Adrenal gland (tissue), 12 donors: ENCODE data around the gene ZNF148. TPM values are rescaled to one million over a fixed set of nuclear protein-coding genes. Genes with fewer than 3 reads are reported as not detected.

ENCODE experiments used
- DNase-seq, 7 donors: peaks; one replicate each; pipeline ENCODE4 v3.0.0-alpha.2; 2019 to 2020
- H3K27ac ChIP-seq, 5 donors: fragments of 200-600 bp; sonication (generic) in 4 of 5; 1 replicate in 3 of 5; 2 replicates in 2 of 5; pipeline versions ENCODE4 v1.5.1 to v1.8.0; 2016 to 2020; ENCODE audit warnings: mild to moderate bottlenecking in 1 of 5
- H3K27me3 ChIP-seq: fragments of 200-600 bp; 2 replicates; pipeline ENCODE4 v1.8.0; 2021
- H3K36me3 ChIP-seq, 2 donors: fragments of 200-600 bp; replicated peaks in 1 of 2; 1 replicate in 1 of 2; 2 replicates in 1 of 2; pipeline versions ENCODE4 v1.5.1 to v1.8.0; 2018 to 2022
- H3K4me1 ChIP-seq, 2 donors: fragments of 200-600 bp; replicated peaks in 1 of 2; 1 replicate in 1 of 2; 2 replicates in 1 of 2; pipeline versions ENCODE4 v1.5.1 to v1.8.0; 2018 to 2021
- H3K4me3 ChIP-seq, 4 donors: fragments of 200-600 bp; sonication (generic) in 3 of 4; one replicate each; pipeline ENCODE4 v1.5.1; 2016 to 2018
- H3K9me3 ChIP-seq, 3 donors: fragments of 200-600 bp; sonication (generic) in 1 of 3; replicated peaks in 1 of 3; 1 replicate in 2 of 3; 2 replicates in 1 of 3; pipeline versions ENCODE4 v1.5.1 to v1.8.0; 2016 to 2021
- POLR2A ChIP-seq, 2 donors: fragments of 450-650 bp; IDR thresholded peaks; one replicate each; pipeline ENCODE4 v1.6.1; 2017; ENCODE audit warnings: antibody characterized with exemption in 2 of 2, mild to moderate bottlenecking in 2 of 2, moderate library complexity in 1 of 2
- WGBS, 4 donors: extraction: QIAGEN DNeasy Blood & Tissue Kit in 2 of 4; methylation state at CpG; one replicate each; pipeline versions ENCODE4 v1.1.5 to v1.1.7; 2013 to 2017; 5-methylcytosine and 5-hydroxymethylcytosine counted together
- intact Hi-C, 2 donors: fragments of 100-400 bp; cut with DNase I; formaldehyde crosslinking; loops; one replicate each; pipeline versions ENCODE4 v1.14.1 to v1.15.0; 2022 to 2023
- polyA plus RNA-seq, 3 donors: library from polyadenylated mRNA; stranded (reverse); fragments of 200-250 nt in 2 of 3; fragments of 350-450 nt in 1 of 3; fragmentation: Illumina TruSeq in 1 of 3; extraction: RNeasy Lipid Tissue Mini Kit (QIAGEN cat#74804) in 1 of 3; gene quantifications; one replicate each; pipeline ENCODE4 v1.2.3, GENCODE V29; 2013 to 2014
- total RNA-seq, 9 donors: library from RNA; depleted of rRNA in 4 of 9; stranded (reverse); fragments of >200 nt in 4 of 9; fragments of 120-200 nt in 1 of 9; fragmentation: NEBNext Ultra II Directional in 1 of 9; extraction: Animal tissue kit (Norgen Biotek cat#: 25700) in 1 of 9; gene quantifications; one replicate each; pipeline versions ENCODE4 v1.1.0 to v1.2.4, GENCODE V29; 2013 to 2023
- TF ChIP-seq, protein P1 (sequence below), 6 experiments: fragments of 450-650 bp in 4 of 6; fragments of 200-600 bp in 2 of 6; sonication (generic) in 1 of 6; IDR thresholded peaks; 1 replicate in 5 of 6; 2 replicates in 1 of 6; pipeline versions ENCODE4 v1.5.1 to v1.8.0; 2016 to 2021; ENCODE audit warnings: antibody characterized with exemption in 6 of 6, mild to moderate bottlenecking in 2 of 6, moderate library complexity in 1 of 6
- donor health status: healthy with polysubstance abuse.
- donor health status: Bipolar disorder and iron deficiency.
- donor health status: DM: yes; HTN: yes; CAD: no.
- donor health status: DM: no; HTN: no; CAD: no.
- donor health status: DM: no; HTN: no; CAD: no.
- donor health status: DM: yes; HTN: yes; CAD: no.

Gene ZNF148
- total and polyA plus RNA-seq, 12 donors = 3.0 to 58.2 (median 30.9) TPM

DNA sequence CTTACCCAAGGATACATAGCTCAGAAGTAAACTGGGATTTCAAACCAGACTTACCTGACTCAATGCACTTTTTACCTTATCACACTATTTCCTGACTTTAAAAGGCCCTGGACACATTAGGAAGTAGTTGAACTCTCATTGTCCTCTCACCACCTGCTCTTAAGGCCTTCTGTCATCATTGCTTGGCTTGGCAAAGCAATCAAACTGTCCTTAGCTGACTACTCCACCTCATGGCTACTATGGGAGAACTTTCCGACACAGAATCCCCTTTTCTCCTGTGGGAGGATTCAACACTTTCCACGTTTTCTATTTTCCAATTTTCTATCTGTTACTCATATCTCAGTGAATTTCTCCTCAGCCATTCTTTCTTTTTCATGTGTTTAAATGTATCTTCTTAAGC is 55.4 kb downstream of the ZNF148 start:
- intact Hi-C loops = no loop called here
- WGBS, 4 donors = 95 to 100% (median 96%) methylated on average over 2 of the region's 2 CpGs

GRCh38 chr3:125318871-125319270 is 56.3 kb downstream of the ZNF148 start:
- Histone ChIP-seq H3K4me3 (no peak overlapping the region), H3K4me1 (no peaks in the 10 kb centered on the region), H3K9me3 (no peaks in the 10 kb centered on the region), H3K36me3 (no peaks in the 10 kb centered on the region), H3K27me3 (no peaks in the 10 kb centered on the region), H3K27ac (no peak overlapping the region)
- WGBS, 4 donors = 87 to 92% (median 89%) methylated on average over 4 of the region's 4 CpGs
- DNase-seq = no peak
- TF ChIP-seq, protein P1, sequence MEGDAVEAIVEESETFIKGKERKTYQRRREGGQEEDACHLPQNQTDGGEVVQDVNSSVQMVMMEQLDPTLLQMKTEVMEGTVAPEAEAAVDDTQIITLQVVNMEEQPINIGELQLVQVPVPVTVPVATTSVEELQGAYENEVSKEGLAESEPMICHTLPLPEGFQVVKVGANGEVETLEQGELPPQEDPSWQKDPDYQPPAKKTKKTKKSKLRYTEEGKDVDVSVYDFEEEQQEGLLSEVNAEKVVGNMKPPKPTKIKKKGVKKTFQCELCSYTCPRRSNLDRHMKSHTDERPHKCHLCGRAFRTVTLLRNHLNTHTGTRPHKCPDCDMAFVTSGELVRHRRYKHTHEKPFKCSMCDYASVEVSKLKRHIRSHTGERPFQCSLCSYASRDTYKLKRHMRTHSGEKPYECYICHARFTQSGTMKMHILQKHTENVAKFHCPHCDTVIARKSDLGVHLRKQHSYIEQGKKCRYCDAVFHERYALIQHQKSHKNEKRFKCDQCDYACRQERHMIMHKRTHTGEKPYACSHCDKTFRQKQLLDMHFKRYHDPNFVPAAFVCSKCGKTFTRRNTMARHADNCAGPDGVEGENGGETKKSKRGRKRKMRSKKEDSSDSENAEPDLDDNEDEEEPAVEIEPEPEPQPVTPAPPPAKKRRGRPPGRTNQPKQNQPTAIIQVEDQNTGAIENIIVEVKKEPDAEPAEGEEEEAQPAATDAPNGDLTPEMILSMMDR (IDR thresholded peaks at IDR 0.05) = no peak
- intact Hi-C loops = no loop called here

More for the DNA sequence above, 55.4 kb downstream of the ZNF148 start:
- Histone ChIP-seq H3K9me3 (no peaks in the 10 kb centered on the region), H3K27ac (no peak overlapping the region), H3K4me3 (no peak overlapping the region), H3K4me1 (no peaks in the 10 kb centered on the region), H3K27me3 (no peaks in the 10 kb centered on the region), H3K36me3 (no peaks in the 10 kb centered on the region)
- TF ChIP-seq, protein P1 (IDR thresholded peaks at IDR 0.05) = no peak
- no peak for TF ChIP-seq POLR2A (IDR thresholded peaks at IDR 0.05)
- DNase-seq = no peak

DNA sequence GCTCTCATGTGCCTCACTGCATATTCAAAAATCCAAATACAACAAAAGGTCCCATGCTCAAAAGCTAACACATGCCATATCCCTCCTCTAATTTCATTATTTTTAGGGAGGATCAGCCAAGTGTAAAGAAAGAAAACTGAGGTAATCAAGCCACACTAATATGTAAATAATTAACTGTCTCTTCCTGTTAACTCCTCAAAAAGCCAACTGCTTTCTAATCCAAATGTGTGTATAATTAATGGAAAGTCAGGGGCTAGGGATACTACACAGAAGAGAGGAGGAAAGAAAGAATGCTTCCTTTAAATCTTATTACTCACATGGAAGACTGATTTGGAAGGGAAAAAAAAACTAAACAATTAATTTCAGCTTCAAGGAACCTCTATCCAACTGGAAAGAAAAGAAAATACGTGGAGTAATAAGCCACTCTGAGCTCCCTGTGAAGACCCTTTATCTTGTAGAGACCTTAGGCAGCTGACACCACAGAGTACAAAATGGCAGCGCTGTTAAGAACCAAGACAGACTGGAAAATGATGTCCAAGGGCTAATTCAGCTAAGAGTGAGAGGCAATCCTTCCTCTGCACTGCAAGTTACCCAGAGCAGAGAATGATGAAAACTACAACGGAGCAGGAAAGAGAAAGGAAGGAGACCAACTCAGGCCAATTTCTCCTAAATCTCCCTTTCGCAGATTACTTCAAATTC is 56.8 kb downstream of the ZNF148 start:
- no peaks in the 10 kb centered on the region for H3K4me1 ChIP-seq
- 85 to 90% (median 87%) methylated on average over 4 of the region's 4 CpGs for WGBS, 4 donors
- no peak overlapping the region for H3K27ac ChIP-seq
- H3K27me3 ChIP-seq = no peaks in the 10 kb centered on the region
- intact Hi-C loops = no loop called here
- H3K4me3 ChIP-seq = no peak overlapping the region
- no peaks in the 10 kb centered on the region for H3K36me3 ChIP-seq
- TF ChIP-seq, protein P1 (IDR thresholded peaks at IDR 0.05) = no peak
- TF ChIP-seq POLR2A (IDR thresholded peaks at IDR 0.05) = no peak
- no peak for DNase-seq
- H3K9me3 ChIP-seq = no peaks in the 10 kb centered on the region

GRCh38 chr3:125317761-125318160 is 57.4 kb downstream of the ZNF148 start:
- intact Hi-C loops = no loop called here
- no peaks in the 10 kb centered on the region for H3K9me3 ChIP-seq
- H3K36me3 ChIP-seq = peaks cover 0 to 4% of the 10 kb centered on the region in 2 donors
- TF ChIP-seq, protein P1 (IDR thresholded peaks at IDR 0.05) = no peak
- 96 to 100% (median 97%) methylated on average over 1 of the region's 1 CpG for WGBS, 4 donors
- no peaks in the 10 kb centered on the region for H3K4me1 ChIP-seq
- no peak overlapping the region for H3K27ac ChIP-seq
- no peak overlapping the region for H3K4me3 ChIP-seq
- DNase-seq = no peak
- no peaks in the 10 kb centered on the region for H3K27me3 ChIP-seq
